NCI-H2107 treated with DMSO at 0.1 percent for 48 hours (cell line): Measurements from ENCODE around the gene ZFP36L1.

Source experiments
- DNase-seq: peaks from one replicate; lab custom pipeline; 2025; ENCODE audit not compliant: unreplicated experiment; lab: John Stamatoyannopoulos, UW

The ZFP36L1 gene

DNA sequence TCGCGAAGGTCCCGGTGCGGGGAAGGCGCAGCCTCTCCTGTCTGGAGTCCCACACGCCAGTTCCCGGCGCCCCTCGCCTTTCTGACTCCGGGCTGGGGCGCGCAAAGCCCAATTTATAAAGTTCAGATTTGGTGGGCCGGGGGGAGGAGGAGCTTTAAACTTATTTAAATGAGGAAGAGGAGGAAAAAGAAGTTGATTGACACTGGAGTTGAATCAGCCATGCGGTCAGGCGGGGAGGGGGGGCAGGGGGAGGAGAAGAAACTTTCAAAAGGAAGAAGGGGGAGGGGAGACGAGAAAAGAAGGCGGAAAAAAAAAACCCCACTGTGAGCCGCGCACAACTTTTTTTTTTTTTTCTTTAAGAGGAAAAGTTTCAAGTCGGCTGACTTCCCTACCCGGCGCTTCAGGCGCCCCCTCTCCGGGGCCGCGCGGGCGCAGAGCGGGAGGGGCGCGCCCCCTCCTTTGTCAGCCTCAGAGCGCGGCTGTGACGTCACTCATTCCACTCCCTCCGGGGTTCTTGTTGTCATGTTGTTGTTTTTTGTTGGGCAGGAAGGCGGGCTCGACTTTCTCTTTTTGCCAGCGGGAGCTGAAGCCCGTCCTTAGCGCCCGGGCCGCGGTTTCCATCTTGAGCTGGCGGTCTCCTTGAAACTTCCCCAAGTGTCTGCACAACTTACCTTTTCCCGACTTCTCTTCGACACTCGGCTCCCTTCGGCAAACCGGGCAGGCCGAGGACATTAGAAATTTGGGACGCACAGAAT, at the start of gene ZFP36L1:
ZFP36L1 (minus strand) TSS at position 89 of the 755 bp plus-strand sequence. CDS start 129 bp downstream, outside the sequence.
- no peak for DNase-seq

GRCh38 chr14:68842298-68842697, 49.4 kb upstream of the ZFP36L1 start:
- no peak for DNase-seq

DNA sequence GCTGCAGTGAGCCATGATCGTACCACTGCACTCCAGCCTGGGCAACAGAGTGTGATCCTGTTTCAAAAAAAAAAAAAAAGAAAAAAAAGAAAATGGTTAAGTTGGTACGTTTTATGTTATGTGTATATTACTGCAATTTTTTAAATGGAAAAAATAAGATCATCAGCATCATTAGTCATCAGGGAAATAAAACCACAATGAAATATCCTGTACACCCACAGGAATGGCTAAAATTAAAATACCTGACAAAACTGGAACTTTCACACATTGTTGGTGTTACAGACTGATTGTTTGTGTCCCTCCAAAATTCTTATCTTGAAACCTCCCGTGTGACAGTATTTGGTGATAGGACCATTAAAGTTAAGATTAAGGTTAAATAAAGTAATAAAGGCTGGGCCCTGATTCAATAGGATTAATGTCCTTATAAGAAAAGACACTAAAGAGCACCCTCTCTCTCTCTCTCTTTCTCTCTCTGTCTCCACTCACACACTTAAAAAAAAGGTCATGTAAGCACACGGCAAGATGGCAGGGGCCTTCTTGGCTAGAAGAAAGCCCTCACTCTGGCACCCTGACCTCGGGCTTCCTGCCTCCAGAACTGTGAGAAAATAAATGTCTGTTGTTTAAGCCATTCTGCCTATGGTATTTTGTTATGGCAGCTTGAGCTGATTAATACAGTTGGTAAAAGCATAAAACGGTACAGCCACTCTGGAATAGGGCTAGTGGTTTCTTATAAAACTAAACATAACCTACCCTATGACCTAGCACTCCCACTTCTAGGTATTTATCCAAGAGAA, 48.3 kb upstream of the ZFP36L1 start:
- no peak for DNase-seq

DNA sequence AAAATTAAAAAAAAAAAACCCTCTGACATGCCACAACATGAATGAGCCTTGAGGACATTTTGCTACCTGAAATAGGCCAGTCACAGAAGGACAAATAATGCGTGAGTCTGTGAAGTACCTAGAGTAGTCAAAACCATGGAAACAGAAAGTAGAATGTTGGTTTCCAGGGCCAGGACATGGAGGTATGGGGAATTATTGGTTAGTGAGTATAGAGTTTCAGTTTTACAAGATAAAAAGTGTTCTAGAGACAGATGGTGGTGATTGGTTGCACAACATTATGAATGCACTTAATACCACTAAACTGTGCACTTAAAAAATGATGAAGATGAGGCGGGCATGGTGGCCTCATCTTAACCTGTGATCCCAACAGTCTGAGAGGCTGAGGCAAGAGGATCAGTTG, 47.6 kb upstream of the ZFP36L1 start:
- DNase-seq: no peak

DNA sequence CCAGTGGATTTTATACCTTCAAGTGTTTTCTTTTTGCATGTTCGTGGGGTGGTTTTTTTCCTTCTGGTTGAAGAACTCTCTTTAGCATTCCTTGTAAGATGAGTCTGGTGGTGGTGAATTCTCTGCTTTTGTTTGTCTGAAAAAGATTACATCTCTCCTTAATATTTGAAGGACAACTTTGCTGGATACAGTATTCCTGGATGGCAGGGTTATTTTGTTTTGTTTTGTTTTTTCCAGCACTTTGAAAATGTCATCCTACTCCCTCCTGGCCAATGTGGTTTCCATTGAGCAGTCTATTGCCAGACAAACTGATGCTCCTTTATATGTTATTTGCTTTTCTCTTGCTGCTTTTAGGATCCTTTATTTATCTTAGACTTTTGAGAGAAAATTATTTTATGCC, 43.2 kb upstream of the ZFP36L1 start:
- DNase-seq: no peak

DNA sequence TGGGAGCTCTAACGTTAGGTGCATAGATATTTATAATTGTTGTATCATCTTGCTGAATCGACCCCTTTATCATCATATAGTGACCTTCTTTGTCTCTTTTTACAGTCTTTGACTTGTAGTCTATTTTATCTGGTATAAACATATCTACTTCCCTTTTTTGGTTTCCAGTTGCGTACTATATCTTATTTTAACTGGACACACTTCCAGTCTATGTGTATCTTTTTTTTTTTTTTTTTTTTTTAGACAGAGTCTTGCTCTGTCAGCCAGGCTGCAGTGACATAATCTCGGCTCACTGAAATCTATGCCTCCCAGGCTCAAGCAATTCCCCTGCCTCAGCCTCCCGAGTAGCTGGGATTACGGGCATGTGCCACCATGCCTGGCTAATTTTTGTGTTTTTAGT, 41.9 kb upstream of the ZFP36L1 start:
- DNase-seq: no peak

- no peak for DNase-seq
Measured at GRCh38 chr14:68828698-68829097, 35.8 kb upstream of the ZFP36L1 start.

GRCh38 chr14:68825729-68826128, 32.9 kb upstream of the ZFP36L1 start:
- DNase-seq: no peak

DNA sequence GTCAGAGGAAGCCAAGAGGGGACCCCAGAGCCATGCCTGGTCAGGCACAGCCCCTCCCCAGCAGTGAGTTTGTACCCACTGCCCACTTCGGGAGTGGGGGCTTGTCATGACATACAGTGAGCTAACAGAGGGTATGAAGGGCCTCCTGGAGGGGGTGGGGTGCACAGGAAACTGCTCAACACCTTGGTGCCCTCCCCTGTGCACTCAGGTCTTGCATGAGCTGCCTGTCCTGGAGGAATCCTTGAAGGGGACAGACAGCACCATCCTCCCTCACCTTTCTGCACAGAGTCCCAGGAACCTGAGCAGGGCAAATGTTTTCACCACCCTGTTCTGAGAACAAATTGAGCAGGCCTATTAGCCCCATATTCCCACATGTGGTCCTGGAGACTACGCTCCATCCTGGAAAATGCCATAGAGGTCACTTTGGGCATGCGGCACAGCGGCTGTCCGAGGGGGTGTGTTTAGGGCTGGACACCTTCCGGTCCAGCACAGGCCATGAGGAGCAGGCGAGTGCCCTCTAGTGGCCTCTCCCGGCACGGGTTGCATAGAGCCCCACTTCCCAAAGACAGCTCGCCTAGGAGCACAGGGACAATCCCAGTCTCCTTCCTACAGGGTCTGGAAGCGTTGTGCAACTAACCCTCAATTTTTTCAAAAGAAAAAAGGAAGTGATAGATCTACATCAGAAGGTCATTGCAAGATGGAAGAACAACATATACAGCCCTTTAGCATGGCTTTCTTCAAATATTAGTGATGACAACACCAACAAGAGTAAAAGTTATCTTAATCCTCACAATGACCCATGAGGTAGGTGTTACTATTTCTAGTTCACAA, 31.9 kb upstream of the ZFP36L1 start:
- peak; percentile 19 for DNase-seq

GRCh38 chr14:68824207-68824516, 31.3 kb upstream of the ZFP36L1 start:
- DNase-seq: no peak

DNA sequence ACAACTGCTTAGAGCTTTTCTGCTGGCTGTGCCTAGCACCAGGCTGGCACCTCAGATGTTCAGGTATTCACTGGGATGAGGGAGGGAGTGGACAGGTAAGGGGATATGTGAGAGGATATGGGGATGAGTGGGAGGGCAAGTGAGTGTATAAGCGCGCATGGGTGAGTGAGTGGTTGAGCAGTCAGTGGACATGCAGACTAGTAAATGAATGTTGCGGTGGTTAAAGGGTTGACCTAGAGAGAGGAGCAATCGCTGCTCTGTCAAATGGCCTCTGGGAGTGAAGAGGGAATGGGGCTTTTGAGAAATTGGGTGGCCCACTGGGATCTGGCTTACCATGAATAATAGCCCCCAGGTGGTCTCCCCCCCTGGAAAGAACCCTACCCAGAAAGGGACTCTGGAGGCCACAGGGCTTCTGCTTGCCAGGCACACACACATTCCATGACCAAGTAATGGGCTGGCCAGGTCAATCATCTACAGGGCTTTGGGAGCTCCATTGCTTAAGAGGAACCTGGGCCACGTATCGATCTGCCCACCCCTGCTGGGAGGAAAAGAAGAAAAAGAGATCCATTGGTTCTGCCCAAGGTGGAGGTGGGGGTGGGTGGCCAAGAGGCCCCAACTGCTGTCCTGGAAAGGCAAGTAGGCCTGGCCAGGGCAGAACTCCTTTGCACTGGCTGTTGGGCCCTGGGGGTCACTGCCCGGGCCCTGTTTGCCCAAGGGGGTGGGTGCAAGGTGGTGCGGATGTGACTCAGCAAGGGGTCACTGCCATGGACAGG, 30.8 kb upstream of the ZFP36L1 start:
- no peak for DNase-seq

GRCh38 chr14:68822926-68823325, 30.1 kb upstream of the ZFP36L1 start:
- DNase-seq: no peak

DNA sequence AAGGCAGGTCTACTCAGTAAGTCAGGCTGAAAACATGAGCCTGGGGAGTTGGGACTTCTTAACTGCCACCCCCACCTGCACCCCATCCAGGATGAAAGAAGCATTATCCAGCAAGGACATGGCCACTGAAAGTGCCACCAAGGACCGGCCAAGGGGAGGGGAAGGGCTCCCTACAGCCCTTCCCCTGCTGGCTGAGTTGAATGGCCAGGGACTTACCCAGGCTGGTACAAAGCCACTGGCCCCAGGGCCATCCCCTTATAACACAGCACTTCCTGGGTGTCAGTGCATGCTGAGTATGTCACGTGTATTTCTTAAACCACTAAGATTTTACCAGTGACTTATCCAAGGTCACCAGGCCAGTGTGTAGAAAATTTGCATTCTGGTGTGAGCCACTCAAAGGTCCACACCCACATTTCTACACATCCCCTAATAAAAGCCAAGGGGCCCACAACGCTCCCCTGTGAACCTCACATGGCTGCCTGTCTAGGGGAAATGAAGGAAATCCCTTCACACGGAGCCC, 29.3 kb upstream of the ZFP36L1 start:
- no peak for DNase-seq

DNA sequence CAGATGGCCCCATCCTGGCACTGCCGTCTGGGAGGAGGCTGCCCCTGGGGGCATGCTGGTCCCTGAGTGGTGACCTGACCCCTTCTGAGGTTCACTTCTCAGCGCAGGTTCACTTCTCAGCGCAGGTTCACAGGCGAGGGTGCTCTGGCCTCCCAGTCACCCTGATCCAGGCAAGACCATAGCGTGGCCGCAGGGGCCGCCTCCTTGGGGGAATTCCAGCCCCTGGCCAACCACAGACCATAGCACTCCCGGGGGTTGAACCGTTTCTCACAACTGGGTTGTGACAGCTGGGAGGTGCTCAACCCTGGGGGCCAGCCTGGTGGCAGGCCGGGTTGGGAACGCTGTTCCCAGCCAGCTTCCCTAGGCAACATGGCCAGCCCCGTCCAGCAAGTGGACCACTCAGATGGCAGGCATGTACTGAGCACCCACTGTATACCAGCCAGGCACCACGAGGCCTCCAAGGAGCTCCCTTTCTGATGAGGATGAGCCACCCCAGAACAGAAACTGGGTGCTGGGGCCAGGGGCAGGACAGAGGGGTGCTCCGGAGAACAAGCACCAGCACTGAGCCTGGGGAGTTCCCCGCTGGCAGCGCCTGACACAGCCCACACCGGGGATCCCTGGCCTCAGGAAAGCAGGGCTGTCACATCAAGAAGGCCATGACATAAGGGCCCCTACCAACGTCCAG, 28.3 kb upstream of the ZFP36L1 start:
- no peak for DNase-seq

- DNase-seq: no peak
Measured at GRCh38 chr14:68820536-68820935, 27.7 kb upstream of the ZFP36L1 start.

DNA sequence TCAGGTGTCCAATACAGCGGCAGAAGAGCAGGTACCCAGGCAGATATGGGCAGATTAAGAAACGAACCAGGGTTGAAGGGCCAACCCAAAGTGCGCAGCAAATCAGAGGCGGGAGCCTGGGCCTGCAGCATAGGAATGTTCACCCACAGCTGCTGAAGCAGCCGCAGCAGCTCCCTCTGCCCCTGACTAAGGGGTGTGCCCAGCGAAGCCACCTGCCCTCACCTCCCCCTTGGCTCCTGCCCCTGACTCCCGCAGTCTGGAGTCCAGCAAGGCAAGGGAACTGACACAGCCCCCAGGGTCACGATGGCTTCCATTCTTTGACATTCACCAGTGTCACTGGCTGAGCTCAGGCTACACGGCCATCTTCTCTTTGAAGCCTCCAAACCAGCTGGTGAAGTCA, 27.3 kb upstream of the ZFP36L1 start:
- DNase-seq: no peak

DNA sequence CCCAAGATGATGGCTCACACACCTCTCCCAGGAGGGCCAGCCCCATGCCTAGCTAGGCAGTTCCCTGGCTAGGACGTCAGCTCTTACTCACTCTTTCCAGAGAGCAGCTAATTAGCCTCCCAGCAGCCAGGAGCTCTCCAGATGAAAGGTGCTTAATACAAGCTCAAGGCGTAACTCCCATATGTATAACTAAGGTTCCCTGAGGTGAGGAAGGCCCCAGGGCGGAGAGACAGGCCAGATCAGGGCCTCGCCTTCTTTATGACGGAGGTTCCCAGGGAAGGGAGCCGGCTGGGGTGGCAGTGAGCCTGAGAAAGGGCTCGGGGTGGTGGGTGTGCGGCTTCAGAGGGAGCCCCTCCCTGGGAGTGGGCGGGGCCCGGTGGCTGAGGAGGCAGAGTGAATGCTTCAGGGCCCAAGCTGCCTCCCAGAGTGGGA, 26.4 kb upstream of the ZFP36L1 start:
- DNase-seq: no peak

- DNase-seq: no peak
Measured at GRCh38 chr14:68817506-68818212, 24.8 kb upstream of the ZFP36L1 start.

DNA sequence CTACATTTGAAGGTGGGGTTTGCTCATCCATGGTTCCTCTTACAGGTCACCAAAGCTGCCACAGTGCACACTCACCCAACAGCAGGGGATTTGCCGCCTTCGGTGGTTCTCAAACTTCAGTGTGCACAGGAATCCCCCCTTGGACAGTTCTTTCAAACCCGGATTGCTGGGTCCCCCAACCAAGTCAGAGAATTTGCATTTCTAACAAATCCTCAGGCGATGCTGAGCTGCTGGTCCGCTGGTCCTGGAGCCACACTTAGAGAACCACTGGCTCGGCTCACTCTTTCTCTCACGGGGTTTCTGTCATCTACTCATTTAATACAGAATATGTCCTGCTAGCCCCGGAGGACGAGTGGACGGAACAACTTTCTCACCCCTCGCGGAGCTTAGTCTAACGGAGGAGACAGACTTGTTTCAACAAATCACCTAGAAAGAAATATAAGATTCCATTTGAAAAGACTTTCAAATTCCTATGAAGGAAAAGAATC, 24.1 kb upstream of the ZFP36L1 start:
- DNase-seq: no peak
